ENCODE results near the gene CARS2. TPM values are rescaled to one million over a fixed set of nuclear protein-coding genes. Genes with fewer than 3 reads are reported as not detected.

CARS2 gene
- total and polyA plus RNA-seq, 2 donors (not counting 3 experiments of a cell fraction or from before 2014, with no cell fraction given), result 42.0 to 51.2 TPM

- Histone ChIP-seq H3K36me3 (ENCODE audit: control insufficient read depth in 2 of 2, extremely low read depth in 1 of 2, insufficient read depth in 2 of 2, low read length in 2 of 2) (no peaks in the 10 kb centered on the region), H3K79me2 (ENCODE audit: control insufficient read depth, insufficient read depth, low read length) (no peaks in the 10 kb centered on the region), H3K4me1 (ENCODE audit: control insufficient read depth, extremely low read depth, insufficient read depth, low read length) (no peaks in the 10 kb centered on the region), H3K9me3 (replicated peaks; ENCODE audit: control insufficient read depth, insufficient read depth, low read length) (no peaks in the 10 kb centered on the region), H3K9me1 (replicated peaks; ENCODE audit: control insufficient read depth, extremely low read depth, insufficient read depth, low read length) (no peaks in the 10 kb centered on the region), H3K4me2 (ENCODE audit: insufficient read depth, low read length) (peak overlapping the region; percentile 14), H3K4me3 (replicated peaks in 1 of 3; ENCODE audit: insufficient read depth in 1 of 3, low read depth in 1 of 3, low read length in 3 of 3) (no peak overlapping the region), H3K27me3 (ENCODE audit: control insufficient read depth in 2 of 2, insufficient read depth in 2 of 2, low read length in 2 of 2) (peaks cover 2 to 4% of the 10 kb centered on the region in 2 experiments), H4K20me1 (replicated peaks; ENCODE audit: control insufficient read depth, extremely low read depth, insufficient read depth, low read length) (no peaks in the 10 kb centered on the region), H3K27ac (ENCODE audit: insufficient read depth, low read depth, low read length) (no peak overlapping the region), H3K9ac (replicated peaks; ENCODE audit: extremely low read depth, insufficient read depth, low read length) (no peak overlapping the region), H2AFZ (ENCODE audit: low read depth, low read length) (no peak overlapping the region)
- ChIA-PET POLR2A (no interaction called here), CTCF (interaction anchor here (0.6 to 2.1 kb wide), 28 partner anchors 8 to 1850 kb away, joined by 3 to 22 read pairs (median 4); no protein-coding TSS in a partner anchor)
- DNase-seq (ENCODE audit: low read depth, low spot score), result peak; percentile 63
- dilution Hi-C loops (cut with MboI; ENCODE audit: extremely low pct_ligation_motif_present, low sequenced_read_pairs), result no loop called here
- intact Hi-C loops (cut with micrococcal nuclease), result loop anchor here (1.0 to 5.0 kb wide), 3 partner anchors 226 to 457 kb away; partner anchors contain the start of gene ANKRD10
- FAIRE-seq, result peak; percentile 94
- TF ChIP-seq FOS (IDR thresholded peaks at IDR 0.05; ENCODE audit: borderline replicate concordance, insufficient read depth, low read length) (no peak), CTCF (IDR thresholded peaks at IDR 0.05; ENCODE audit: extremely low read depth in 1 of 2, insufficient read depth in 1 of 2, low read depth in 1 of 2, low read length in 2 of 2) (peak; percentile 39 to 40), GATA2 (IDR thresholded peaks at IDR 0.05; ENCODE audit: insufficient read depth, insufficient read length, low read depth, low read length) (no peak), MAX (IDR thresholded peaks at IDR 0.05; ENCODE audit: insufficient read depth, insufficient read length) (no peak)
- no TSS peak for BruUV-seq (replicated peaks)
Observed at GRCh38 chr13:110593430-110594130, 112.3 kb downstream of the CARS2 start.
